ENCODE data around the gene FGGY.

The FGGY gene

DNA sequence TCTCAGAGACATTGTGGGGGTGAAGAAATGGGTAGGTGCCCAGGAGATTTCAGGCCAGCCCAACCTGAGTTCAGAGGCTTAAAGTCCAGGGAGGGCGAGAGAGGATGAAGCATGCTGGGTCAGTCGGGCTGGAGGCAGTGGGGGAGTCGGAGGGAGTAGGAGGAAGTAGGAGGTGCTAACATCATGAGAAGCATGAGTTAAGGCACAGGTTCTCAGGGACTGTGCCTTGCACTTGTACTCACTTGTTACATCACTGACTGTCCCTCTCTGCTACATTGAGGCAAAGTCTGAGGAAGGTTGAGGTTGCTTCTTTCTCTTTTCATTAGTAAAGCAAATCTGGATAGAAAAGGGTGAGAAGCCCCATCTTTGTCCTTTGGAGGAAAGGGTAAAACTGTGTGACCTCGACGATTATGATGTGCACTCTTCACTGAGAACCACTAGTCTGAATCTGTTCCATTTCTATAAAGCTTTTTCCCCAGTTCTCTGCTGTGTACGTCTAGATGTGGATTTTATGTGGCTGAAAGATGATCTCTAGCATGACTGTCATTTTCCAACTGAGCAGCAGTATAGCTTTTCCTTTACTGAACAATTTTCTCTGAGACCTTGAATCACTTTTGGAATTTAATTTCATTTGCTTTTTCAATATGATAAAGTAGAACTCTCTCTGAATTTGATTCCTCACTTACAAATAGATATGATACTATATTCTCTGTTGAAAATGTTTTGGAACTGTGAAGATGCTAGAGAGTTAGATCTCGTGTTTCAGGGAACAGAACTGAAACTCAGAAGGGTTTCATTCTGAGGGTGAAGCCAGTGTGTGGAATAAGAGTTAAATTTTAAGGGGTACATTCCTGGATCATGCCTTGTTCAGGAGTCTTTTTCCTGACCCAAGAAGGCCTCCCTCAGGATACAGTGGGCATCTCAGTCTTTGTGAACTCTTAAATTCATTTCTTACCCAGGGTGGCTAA lies 94.6 kb downstream of the FGGY start:
- DNase-seq, result no peak

DNA sequence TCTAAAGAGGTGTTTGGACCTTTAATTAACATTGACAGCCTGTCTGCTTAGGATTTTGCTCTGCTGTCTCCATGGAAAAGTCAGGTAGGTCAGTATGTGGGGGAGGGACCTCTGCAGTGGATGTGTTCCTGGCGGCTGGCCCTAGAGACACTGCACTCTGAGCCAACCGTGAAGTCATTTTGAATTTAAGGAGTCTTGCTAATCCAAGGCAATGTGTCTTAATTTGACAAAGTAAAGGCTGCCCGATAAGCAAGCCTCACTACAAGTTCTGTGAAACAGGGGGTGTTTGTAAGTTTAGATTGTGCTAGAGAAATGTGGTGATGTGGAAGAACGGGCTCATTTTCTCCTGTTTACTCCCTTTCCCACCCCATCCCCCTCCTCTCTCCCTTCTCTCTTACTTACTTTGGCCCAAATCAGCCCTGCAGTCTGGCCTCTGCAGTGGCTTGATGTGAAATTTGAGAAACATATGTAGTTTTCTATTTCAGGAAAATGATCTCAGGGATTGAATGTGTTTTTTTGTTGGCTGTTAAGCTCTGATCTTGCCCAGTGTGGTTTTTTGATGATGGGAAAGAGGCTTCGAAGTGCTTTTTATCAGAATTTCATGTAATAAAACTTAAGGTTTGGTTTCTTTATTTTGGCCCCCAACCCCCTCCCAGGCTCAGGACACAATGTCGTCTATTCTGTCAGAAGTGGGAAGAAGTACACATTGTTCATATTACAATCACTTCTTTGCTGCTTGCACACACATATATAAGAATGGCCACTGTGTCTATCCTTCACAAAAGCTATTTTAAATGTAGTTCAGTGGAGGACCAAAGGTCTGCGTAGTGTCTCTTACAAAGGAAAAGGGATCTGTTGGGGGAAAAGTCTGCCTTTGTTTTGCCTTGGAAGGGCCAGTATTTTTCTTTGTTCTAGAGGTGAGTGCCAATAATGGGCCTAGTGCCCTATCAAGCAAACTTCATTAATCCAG lies 96.6 kb downstream of the FGGY start:
- peak; percentile 98 for DNase-seq

DNA sequence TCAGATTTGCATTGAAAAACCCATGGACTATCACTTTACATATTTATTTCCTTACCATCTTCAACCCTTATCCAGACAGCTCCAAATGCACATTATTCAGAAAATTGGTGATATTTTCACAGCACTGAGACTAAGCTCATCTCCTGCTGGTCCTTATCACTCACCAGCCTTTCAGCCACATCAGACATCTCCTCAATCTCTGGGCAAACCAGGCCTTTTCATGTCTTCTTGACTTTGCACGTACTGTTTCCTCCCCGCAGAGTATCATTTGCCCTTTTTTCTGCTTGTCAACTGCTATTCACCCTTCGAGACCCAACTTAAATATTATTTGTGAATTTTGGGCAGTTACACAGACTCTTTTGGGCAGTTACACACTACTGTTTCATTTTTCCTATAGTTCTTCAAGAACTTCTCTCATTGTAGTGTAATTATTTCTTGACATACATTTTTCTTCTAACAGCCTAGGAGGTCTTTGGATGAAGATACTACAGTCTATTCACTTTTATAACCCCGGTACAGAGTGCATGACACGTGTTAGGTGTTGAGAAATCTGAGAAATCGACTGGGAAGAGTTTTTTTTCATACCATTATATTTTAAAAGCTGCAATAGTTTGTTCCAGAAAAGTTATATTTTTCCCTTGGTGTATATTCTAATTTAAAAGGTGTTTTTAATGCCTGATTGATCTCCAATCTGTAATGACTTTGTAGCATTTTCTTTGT lies 98.0 kb downstream of the FGGY start:
- no peak for DNase-seq

DNA sequence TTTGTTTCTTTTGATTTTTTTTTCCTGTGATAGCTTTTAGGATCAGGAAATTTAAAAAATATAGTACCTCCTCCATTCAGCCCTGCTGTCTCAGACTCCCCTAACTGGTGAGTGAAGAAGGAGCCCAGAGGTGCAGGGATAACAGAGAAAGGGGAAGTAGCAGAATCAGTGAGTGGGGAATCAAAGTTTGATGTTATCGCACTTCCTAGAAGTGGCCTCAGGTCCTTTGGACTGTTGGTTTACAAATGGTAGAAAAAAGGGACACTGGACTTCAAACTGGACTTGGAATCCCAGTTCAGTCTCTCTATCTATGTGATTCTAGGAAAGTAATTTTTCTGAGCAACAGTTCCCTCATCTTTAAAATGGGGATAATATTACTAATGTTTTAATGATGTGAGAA lies 99.5 kb downstream of the FGGY start:
- no peak for DNase-seq

DNA sequence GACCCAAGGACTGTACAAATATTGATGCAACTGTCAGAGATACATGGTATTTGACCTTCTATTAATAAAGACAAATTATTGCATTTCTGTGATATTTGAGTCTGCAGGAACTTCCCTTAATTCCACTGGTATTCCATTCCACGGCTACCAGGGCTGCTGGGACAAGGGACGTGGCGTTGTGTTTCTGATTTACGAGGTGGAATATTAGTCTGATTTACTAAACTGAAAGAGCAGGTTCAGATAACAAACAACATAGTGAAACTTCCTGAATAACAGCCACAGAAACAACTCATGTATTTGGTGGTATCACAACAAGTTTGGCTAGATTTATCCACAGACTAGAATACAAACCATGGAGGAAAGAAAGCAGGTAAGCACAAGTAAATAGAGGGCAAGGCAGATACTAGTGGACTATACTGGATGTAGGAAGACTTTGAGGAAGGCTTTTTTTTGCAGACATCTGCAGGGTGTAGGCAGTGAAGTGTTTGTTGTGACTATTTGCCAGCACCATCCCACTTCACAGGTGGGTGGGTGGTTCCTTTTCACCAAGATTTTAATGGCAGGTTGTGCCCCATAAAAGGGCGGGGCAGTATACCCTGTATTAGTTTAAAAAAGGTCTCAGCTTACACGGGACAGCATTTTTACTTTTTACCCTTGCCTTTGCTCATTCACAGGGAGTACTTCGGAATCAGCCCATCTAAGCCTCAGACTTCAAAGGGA lies 100.4 kb downstream of the FGGY start:
- DNase-seq, result peak; percentile 57

DNA sequence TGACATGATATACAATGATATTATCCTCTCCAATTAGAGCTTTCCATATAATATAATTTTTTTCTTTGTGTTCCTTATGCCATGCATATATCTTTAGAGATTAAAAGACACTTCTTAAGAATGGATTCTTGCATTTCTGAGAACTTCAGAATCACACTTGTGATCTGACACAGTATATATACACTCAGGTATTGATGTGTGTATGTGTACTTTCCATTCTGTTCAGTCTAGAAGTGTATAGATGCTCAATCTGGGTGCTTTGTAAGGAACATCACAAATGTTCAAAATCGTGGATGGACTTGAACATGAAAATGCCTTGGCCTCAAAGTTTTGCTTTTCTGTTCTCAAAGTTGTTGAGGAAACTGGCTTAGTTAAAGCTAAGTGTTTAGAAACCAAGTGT lies 102.7 kb downstream of the FGGY start:
- DNase-seq, result no peak

DNA sequence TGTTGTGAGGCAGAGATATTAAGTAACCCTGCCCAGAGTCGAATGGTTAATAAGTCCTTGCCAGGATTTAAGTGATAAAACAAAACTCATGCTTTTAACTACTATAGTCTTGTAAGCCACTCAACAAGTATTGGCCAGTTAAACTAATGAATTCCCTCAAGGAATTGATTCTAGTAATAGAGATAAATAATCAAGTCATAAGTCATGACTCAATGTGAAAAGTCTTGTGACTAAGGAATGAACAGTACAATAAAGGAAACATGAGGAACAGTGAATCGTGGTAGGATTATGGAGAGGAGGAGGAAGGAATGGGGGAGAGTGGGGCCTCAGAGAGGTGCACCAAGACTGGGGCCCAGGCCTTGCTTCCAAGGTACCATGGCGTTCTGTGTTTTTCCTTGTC lies 104.7 kb downstream of the FGGY start:
- DNase-seq, result no peak

DNA sequence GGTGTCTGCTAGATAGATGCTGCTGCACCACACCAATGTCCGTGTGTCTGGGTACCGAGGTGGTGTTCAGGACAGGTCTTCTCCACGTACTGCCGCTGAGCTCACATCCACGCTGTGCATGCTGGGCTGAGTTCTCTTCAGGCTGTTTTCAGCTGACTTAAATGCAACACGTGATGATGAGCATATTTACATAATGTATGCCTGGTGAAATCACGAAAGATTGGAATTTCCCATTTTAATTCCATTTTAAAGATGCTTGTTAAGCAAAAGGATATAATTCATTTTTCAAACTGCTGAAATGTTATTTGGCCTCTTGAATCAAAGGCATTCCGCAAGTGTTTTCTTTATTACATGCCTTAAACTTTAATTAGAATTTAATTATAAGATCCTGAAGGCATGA lies 107.9 kb downstream of the FGGY start:
- DNase-seq, result no peak

DNA sequence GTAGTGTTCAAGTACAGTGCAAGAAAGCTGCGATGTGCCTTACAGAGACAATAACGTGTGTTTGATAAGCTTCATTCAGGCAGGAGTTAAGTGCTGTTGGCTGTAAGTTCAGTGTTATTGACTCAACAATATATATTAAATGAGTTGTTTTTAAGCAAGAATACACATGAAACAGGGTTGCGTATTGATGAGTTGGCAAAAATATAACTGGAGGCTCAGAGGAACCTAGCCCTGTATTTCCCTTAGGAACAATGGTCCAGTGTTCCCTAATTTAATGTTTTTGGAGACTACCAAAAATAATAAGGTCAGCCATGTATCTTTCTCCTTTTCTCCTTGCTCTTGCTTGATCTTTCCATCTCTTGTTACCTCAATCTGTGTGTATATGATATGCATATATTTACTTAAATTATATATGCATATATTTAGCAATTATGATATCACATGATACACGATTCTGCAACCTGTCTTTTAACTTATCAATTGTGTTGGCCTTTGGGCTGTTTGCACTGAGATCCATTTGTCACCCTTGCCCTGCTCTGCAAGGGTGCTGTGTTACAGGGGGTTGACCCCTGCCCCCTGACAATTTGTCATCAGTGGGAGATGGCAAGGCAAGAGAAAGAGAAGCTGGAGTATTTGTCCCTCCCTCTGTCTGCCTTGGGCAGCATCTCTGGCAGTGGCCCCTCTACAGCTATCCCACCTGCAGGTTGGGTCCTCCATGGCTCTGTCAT lies 109.7 kb downstream of the FGGY start:
- DNase-seq, result no peak

DNA sequence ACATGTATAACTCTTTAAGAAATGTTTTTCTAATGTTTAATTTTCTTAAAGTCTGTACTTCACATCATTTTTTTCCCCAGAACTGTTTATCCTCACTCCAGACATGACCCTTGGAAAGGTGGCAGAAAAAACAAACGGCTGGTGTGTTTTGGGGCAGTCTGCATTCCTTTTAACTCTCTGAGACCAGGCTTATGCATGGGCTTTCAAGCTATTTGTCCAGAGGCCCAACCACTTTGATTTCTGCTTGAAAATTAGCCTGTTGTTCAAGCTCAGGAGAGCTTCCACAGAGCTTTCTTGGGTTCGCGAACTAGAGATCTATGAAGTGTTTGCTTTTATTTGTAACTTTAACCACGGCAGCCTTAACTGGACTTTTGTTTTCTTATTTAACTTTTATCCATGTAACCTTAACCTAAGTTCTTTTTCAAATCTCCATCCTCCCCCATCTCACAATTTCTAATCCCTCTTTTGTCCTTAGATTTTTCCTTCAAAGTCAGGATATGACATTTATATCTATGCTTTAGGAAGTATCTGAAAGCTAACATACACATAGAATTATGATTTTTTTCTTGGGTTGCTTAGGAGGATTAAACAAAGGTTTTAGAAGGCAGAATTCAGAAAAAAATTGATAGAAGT lies 111.8 kb downstream of the FGGY start:
- no peak for DNase-seq

DNA sequence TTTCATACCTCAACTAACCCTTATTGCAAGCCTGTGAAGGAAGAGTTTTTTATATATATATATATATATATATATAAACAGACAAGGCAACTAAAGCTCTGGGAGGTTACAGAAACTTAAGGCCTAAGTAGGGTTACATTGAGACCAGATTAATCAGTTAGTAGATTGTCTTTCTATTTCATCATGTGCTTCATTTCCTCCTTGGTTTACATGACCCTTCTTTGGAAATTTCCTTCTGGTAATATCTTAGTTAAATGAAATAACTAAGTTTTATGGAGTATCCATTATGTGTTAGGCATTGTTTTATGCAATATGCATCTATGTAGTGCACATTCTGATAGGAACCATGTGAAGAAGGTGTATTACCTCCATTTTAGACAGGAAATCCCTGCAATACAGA lies 112.7 kb downstream of the FGGY start:
- DNase-seq, result no peak

DNA sequence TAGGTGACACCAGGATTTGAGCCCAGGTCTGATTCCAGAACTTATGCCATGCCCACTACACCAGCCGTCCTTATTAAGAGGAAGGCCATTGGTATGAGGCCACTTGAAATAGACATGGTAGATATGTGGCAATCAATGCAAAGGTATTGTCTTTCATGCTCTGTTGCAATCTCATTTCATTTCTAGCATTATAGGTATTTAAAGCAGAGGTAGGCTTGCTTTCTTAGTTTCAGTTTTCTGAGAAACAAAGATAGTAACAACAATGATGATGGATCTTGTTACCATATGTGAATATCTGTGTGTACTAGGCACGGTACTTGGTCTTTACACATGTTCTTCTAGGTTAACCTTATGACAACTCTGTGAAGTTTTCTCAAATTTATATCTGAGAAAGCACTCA lies 113.1 kb downstream of the FGGY start:
- DNase-seq, result no peak

DNA sequence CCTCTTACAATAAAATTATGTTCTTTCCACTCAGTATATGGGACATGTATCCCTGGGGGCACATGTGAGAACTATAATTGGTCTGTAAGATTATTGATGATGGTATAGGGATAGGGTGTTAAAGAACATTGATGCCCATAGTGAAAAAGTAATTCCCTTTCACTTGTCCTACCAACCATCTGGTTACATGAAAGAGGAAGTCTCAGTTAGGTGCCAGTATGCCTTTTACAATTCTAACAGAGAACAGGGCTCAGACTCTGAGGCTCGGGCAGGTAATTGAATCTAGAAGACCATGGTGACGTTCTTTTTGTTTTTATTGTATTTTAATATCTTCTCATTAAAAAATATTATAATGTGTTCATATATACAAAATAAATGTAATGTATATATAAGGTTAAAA lies 113.6 kb downstream of the FGGY start:
- DNase-seq, result no peak

DNA sequence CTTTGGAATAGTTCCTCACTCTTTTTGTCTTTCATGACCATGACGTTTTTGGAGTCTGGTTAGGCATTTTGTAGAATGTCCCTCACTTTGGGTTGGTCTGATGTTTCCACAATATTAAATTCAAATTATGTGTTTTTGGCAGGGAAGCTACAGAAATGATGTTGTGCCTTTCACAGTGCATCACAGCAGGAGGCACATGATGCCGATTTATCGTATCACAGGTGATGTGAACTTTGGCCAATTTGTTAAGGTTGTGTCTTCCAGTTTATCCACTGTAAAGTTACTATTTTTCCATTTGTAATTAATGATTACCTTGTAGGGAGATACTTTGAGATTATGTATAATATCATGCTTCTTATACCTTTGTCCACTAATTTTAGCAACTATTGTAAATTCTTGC lies 114.3 kb downstream of the FGGY start:
- DNase-seq, result no peak

DNA sequence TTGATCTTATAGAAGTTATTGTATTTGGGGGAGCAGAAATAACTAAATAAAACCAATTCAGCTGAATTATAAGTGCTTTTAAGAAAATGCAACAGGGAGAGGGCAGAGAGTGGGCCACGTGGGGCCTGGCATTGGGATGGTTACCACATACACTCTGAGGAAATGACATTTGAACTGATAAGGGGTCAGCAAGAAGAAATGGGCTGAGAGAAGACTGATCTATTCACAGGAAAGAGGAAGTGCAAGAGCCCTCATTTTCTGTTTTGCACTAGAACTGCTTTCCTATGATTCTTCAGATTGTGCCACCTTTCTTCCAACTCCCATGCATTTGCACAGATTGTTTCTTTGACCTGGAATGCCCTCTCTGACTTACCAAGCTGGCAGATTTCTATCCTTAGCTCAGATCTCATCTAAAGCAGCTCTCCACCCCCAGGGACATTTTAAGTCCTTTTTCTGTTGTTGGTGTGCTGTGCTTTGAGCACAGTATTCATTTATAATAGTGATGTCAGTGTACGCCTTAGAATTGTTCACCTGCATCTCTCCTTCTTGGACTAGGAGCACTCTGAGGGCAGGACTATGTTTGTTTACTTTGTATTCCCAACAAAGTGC lies 115.9 kb downstream of the FGGY start:
- DNase-seq, result no peak

DNA sequence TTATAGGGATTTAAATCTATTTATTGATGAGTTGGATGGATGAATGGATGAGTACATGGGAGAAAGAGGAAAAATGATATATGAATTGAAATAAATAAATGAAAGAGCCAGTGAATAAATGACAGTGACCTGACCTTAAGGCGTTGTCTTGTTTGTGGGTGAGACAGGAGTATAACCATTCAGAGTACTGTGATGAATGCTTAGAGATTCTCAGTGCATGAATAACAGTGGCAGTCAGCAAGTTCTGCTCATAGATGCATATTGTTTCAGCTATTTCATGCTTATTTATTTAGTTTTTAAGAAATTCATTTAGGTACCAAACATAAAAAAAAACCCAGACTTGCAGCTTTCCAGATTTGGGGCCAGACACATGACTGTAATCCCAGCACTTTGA lies 116.4 kb downstream of the FGGY start:
- DNase-seq, result no peak

DNA sequence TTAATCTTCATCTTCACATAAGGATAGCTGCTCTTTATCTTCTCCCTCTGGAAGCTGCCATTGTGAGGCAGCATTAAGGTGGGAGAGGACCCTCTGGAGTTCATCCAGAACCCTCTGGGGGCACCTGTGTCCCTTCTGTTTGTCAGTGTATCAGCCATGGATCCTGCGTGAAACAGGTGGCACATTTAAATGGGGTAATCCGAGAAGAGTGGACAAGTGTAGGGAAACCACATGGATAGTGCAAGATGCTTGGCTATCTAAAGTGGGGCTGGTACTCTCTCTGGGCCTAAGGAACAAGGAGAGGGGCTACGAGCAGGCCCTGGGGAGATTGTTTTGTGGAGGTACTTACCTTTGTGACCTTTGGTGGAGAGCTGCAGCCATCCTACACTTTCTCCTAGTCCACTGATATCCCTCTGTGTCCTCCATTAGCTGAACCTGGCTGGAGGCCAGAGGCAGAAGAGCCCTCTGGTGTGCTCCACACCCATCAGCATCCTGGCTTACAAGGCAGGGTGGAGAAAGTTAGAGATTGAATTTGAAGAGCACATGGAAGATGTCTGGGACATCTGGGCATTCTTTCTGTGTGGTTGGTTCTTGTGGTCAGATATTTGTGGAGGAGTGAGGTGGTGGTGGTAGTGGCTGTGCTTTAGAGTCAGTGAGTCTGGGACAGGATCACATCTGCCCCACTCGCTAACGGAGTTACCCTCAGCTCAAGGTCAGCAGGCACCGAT lies 117.7 kb downstream of the FGGY start:
- DNase-seq, result peak; percentile 77

DNA sequence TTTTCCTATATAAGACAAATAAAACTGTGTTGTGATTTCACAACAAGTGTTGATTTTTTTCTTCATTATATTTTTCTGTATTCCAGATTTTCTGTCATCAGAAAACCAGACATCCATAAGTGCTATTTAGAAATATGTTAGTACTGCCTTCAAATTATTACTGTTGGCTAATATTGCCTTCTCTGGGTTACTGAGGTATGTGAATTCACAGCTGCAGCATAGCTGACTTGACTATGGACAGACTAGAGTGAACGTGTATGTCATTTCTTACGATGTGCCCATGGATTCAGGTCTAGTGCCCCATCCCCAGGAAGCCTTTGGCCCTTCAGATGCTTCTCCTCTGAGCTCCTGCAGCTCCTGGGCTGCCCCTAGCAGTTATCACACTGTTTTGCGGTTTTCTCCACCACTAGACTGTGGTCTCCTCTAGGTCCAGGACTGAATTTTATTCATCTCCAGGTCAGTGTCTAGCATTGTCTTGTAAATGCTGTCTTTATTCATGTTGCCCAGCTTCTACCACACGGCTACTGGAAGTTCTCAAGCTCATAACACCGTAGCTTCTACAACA lies 118.5 kb downstream of the FGGY start:
- no peak for DNase-seq

DNA sequence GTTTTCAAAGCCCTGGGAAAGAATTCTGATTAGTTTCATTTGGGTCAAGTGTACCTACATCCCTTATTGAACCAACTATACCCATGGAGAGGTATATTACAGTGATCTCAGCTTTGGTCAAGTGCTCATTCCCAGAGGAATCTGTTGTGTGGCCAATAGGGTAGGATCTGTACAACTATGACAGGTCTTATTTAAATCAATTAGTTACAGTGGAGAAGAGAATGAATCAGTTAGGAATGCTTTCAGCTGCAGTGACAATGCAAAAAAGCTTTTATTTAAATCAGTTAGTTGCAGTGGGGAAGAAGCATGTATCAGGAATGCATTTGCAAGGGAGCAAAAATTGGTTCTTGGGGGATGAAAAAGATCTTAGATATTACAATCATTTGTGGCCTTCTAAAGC lies 119.0 kb downstream of the FGGY start:
- DNase-seq, result no peak

DNA sequence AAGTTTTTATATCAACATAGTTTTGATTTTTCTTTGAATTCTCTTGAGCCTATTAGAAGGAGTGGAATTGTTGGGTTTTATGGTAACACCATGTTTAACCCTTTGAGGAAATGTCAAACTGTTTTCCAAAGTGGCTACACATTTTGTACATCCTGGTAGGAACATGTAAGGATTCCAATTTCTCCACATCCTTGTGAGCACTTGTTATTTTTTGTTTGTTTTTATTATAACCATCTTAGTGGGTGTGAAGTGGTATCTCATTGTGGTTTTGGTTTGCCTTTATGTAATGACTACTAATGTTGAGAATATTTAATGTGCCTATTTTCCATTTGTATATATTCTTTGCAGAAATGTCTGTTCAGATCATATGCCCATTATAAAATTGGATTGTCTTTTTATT lies 120.5 kb downstream of the FGGY start:
- no peak for DNase-seq

Measured in NCI-H2029 (cell line).